DMS153 treated with DMSO at 0.1 percent for 48 hours (cell line): ENCODE results near the gene NOXO1.
A peak's percentile ranks its signal among the peaks of the same experiment; 100 is the strongest.
"Not testable (repeated sequence)": the region's sequence is repeated elsewhere in the genome, so short reads cannot be mapped to it uniquely, and the experiment has no call there.

Experiments used
- DNase-seq: peaks from one replicate; lab custom pipeline; 2025; ENCODE audit not compliant: unreplicated experiment; lab: John Stamatoyannopoulos, UW

The NOXO1 gene

GRCh38 chr16:1963806-1964505, 17.3 kb downstream of the NOXO1 start:
- no peak for DNase-seq

DNA sequence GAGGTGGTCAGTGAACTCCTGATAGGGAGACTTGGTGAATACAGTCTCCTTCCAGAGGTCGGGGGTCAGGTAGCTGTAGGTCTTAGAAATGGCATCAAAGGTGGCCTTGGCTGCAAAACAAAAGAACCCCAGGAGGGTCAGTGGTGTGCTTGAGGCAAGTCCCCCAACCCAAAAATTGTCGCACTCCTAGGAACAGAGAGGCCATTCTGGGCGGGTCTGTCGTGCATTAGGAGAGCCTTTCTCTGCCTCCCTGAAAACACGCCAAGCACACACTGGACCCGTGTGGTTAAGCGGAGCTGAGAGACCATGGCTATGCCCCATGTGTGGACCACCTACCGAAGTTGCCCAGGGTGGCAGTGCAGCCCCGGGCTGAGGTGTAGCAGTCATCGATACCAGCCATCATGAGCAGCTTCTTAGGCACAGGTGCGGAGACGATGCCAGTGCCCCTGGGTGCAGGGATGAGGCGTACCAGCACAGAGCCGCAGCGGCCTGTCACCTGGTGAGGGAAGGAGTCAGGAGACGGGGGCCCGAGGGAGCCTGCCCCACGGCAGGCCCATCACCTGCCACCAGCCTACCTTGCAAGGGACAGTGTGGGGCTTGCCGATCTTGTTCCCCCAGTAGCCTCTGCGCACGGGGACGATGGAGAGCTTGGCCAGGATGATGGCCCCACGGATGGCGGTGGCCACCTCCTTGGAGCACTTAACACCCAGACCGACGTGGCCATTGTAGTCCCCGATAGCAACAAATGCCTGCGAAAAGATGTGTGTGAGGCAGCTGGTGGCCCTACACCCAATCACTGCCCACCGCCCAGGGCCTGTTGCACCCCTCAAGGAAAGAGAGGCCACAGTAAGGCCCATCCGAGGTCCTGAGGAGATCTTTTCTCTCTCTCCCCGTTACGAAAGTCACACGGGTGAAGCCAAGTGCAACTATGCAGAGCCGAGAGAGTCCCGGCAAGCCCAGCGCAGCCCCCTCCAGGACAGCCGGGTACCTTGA, 18.8 kb downstream of the NOXO1 start:
- not testable (repeated sequence) for DNase-seq

- no peak for DNase-seq
Observed at GRCh38 chr16:1961651-1962067, 19.6 kb downstream of the NOXO1 start.

DNA sequence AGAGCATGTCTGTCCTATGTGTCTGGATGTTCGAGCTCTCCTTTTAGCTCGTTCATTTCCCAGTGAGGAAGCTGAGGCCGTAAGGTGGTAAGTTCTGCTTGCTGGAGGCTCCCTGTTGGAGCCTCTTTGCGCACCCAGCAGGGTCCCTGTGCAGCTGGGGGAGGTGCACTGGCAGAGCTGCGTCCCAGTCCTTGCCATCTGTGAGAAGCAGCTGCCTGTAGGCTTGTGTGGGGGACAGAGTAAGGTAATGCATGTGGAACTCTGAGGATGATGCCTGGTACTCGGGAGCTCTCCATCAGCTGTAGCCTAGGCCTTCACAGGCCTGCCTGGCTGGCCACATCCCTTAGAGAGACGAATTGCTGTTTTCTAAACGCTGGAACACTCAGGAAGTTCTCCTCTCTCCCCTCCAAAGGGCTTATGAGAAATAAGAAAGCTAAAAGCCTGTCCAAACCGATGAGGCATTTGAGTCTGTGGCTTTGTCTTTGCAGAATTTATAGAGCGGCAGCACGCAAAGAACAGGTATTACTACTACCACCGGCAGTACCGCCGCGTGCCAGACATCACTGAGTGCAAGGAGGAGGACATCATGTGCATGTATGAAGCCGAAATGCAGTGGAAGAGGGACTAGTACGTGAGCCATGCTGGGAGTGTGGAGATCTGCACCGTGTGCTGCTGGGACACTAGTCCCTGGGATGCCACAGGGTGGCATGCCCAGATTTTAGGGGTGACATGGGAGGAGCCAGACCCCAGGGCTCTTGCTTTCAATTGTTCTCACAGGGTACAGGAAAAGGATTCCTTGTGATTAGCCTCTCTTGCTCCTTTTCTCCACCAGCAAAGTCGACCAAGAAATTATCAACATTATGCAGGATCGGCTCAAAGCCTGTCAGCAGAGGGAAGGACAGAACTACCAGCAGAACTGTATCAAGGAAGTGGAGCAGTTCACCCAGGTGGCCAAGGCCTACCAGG, 20.3 kb downstream of the NOXO1 start:
- DNase-seq, result no peak

DNA sequence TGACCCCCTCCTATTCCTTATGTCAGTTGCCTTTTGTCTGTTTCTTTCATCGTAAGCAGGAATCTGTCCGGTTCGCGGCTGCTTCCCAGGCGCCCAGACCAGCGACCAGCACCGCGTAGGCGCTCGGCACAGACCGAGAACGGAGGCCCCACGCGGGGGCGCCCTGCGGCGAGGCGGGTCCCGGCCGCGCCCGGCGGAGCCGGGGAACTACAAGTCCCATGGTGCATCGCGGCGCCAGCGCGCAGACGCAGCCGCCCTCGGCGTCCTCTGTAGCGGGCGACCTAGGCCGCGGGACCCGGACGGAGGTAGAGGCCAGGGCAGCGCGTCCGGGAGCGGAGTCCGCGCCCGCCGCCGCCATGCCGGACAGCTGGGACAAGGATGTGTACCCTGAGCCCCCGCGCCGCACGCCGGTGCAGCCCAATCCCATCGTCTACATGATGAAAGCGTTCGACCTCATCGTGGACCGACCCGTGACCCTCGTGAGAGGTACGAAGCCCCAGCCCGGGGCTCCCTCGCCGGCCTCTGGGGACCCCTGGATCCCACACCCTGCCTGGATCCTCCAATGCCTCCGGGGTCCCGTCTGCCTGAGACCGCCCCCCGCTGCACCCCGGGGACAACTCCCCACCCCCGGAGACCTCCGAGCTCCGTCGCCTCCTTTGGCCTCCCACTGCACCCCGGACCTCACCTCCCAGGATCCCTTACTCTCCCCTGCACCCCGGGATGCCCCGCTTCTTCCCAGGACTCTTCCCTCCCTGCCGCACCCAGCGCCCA, 21.8 kb downstream of the NOXO1 start, which contains the start of gene NDUFB10:
TSS of gene NDUFB10 (plus strand) at position 270 of the 771 bp plus-strand sequence. CDS start at position 357, 87 bp downstream.
- DNase-seq, result peak; percentile 72

DNA sequence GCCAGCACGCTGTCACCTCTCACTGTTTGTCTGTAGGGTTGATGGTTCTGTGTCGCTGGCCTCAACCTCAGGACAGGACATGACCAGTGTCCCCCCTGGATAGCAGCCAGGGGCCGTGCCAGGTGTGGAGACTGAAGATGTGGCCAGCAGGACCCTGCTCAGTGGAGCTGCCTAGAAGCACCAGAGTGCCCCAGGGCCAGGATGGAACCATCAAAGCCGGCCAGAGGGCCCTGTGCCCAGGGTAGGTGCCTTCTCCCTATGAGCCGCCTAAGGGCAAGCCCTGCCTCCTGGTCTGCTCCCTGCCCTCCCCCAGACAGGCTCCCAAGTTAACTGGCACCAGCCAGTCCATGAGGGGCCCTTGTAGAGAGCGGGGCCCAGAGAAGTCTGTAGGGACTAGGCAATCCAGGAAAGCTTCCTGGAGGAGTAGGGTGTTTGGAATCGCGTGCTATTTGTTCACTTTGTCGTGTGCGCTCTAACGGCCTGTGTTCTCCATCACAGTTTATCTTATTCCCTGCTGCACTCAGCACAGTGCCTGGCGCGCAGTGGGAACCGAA, 22.5 kb downstream of the NOXO1 start:
- no peak for DNase-seq

DNA sequence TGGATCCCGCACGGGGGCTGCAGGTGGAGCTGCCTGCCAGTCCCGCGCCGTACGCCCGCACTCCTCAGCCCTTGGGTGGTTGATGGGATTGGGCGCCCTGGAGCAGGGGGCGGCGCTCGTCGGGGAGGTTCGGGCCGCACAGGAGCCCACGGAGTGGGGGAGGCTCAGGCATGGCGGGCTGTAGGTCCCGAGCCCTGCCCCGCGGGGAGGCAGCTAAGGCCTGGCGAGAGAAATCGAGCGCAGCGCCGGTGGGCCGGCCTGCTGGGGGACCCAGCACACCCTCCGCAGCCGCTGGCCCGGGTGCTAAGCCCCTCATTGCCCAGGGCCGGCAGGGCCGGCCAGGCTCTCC, 23.2 kb downstream of the NOXO1 start:
- DNase-seq, result not testable (repeated sequence)

- not testable (repeated sequence) for DNase-seq
Observed at GRCh38 chr16:1957434-1958142, 23.7 kb downstream of the NOXO1 start.

DNA sequence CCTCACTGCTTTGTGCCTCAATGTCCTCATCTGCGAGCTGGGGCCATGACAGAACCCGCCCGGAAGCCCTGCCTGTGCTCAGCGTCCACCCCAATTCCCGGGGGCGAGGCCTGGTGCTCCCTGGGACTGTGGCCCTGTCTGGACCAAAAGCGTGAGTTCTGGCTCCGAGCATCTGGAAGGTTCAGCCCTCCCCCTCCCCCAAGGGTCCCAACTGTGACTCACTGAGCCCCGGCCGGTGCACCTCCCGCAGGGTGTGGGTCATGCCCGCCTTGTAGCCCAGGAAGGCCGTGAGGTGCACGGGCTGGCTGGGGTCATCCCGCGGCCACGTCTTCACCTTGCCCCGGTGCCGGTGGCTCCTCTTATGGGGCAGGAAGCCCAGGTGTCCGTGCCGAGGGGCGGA, 27.5 kb downstream of the NOXO1 start:
- no peak for DNase-seq

DNA sequence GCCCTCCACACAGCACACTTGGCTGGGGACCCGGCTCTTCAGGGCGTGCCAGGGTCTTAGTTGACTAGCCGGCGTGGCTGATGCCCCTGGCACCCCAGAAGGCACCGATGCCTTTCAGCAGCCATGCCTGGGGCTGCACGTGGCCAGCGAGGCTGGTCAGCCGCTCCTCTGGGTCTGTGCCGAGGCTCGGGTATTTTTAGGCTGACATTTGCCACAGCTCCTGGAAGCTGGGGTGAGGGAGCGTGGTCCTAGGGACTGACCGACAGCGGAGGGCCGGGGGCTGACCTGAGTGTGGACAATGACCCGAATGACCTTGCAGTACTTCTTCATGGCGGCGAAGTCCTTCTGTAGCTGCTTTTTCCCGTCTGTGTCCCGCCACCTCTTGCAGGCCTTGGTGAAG, 30.7 kb downstream of the NOXO1 start:
- DNase-seq, result no peak

DNA sequence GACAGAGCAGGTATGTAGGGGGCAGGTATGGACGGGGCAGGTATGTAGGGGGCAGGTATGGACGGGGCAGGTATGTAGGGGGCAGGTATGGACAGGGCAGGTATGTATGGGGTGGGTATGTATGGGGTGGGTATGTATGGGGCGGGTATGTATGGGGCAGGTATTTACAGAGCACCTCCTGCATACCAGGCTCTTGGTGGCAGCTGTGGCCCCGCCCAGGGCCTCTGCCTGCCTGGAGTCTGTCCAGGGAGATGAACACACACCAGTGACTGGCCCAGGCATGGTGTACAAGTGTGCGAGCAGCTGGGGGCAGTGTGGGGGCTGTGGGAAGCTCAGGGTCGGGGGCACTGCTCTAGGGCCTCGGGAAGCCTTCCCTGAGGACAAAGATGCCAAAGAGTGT, 31.2 kb downstream of the NOXO1 start:
- no peak for DNase-seq

DNA sequence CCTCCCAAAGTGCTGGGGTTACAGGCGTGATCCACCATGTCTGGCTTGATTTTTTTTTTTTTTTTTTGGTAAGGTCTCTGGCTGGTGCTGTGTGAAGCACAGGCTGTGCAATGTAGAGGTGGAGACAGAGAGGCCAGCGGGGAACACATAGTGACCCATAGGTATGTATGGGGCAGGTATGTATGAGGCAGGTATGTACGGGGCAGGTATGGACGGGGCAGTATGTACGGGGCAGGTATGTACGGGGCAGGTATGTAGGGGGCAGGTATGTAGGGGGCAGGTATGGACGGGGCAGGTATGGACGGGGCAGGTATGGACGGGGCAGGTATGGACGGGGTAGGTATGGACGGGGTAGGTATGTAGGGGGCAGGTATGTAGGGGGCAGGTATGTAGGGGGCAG, 31.8 kb downstream of the NOXO1 start:
- no peak for DNase-seq

- DNase-seq, result no peak
Observed at GRCh38 chr16:1947369-1947670, 33.9 kb downstream of the NOXO1 start.

DNA sequence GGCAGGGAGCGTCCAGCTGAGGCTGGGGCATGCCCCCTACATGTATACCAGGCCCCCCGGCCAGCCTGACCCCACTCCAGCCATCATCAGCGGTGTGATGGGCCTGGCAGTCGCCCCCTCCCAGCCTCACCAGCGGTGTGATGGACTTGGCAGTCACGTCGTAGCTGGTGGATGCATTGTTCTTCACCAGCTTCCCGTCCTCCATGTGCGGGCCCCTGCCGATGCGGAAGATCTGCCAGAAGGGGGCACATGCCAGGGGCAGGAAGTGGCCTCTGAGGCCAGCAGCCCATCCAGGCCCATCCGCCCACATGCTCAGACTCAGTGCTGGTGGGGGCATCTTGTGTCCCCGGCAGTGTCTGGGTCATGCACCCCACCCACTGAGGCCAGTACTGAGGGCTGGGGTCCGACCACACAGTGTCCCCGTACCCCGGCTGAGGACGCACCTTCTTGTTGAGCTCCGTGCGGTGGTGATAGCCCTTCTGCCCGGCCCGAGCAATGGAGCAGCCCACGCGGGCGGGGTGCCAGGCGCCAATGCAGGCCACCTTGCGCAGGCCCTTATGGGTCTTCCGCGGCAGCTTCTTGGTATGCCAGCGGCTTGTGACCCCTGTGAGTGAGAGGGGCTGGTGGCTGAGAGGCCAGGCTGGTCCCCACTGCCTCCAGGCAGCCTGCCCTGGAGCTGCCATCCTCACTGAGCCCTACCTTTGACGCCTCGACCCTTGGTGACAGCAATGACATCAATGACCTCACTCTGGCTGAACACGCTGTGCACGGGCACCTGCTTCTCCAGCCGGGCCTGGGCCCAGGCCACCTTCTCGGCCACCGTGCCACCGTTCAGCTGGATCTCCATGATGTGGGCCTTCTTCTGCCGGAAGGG, 34.5 kb downstream of the NOXO1 start:
- DNase-seq, result no peak

DNA sequence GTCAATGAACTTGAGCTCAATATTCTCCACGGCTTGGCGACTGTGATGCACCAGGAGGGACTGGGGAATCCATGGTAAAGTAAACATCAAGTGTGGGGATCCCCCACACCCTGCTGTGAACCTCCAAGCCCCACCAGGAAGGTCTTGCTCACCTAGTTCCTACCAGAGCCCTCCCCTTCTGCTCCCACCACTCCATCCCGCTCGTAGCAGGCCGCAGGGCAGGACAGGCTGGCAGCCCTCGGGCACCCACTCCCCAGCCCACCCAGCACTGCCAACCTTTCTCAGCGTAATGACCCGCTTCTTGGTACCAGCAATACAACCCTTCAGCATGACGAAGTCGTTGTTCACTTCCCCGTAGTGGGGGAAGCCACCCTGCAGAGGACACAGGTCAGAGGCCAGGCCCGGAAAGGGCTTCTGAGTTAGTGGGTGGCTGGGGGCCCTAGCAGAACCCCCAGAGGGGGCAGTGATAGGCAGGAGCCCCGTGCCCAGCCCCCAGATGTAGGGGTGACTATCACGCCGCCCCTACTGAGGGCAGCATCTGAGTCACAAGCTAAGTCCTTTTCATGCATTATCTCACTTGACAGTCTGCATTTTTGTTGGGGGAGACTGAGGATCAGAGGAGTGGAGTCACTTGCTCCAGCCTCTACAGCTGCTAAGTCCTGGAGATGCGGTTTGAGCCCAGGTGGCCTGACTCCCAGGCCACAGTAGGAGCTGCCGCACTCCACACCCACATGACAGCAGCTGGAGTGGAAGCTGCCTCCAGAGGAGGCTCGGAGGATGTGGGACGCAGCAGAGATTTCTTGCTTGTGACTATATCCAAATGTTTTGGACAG, 35.5 kb downstream of the NOXO1 start:
- no peak for DNase-seq

DNA sequence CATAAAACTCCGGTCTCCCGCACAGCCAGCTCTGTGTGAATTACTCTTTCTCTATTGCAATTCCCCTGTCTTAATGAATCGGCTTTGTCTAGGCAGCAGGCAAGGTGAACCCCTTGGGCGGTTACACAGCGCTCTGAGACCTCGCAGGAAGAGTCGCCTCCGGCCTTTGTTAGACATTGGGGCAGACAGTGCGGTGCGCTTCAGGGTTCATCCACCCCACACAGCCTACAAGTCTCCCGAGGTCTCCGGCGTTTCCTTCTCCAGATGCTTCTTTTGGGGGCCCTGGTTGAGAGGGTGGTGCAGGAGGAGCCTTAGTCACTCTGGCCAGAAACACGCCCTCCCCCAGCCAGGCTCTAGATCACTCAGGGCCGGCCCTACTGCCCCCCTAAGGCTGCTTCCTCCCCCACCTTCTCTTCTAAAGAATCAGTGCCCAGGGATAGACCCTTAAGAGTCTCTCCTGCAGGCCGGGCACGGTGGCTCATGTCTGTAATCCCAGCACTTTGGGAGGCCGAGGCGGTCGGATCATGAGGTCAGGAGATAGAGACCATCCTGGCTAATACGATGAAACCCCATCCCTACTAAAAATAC, 36.6 kb downstream of the NOXO1 start:
- DNase-seq, result no peak
